HepG2 (cell line): Measurements from ENCODE around the gene OSBPL2. TPM values are rescaled to one million over a fixed set of nuclear protein-coding genes. Genes with fewer than 3 reads are reported as not detected.
A peak's percentile ranks its signal among the peaks of the same experiment; 100 is the strongest.

ENCODE experiments used
- ATAC-seq: fragments of 200-7000 bp; cut with Tn5 transposase; 3 replicates; pipeline ENCODE4 v1.9.1; 2020; ENCODE audit warnings: mild to moderate bottlenecking, moderate library complexity
- BruUV-seq: library from RNA; stranded (reverse); fragments of 400-500 nt; replicated peaks from 2 replicates; lab custom pipeline; 2021; lab: Mats Ljungman, UMichigan
- CTCF ChIA-PET: fragments of 300-600 bp; formaldehyde crosslinking; extraction: SDS; loops from one replicate; lab custom pipeline; 2021; ENCODE audit warnings: low total read pairs, inconsistent platforms, low intra/inter-chr PET ratio; lab: Yijun Ruan, JAX
- POLR2A ChIA-PET: fragments of 350-600 bp; sonication (Branson Sonifier 250); formaldehyde crosslinking; loops from one replicate; lab custom pipeline; 2020; ENCODE audit warnings: antibody characterized with exemption, inconsistent platforms; lab: Yijun Ruan, JAX
- DNase-seq: peaks from one replicate; pipeline ENCODE4 v3.0.0-alpha.2; 2015; ENCODE audit warnings: low spot score
- FAIRE-seq: peaks from 3 replicates; lab custom pipeline; 2011; peaks lifted over from hg19 to GRCh38; lab: Jason Lieb, UNC
- H2AFZ ChIP-seq: one replicate; pipeline ENCODE4 v1.6.1; 2011; ENCODE audit warnings: low read length, inconsistent platforms
- H3K27ac ChIP-seq: fragments of 300-600 bp; 3 replicates; pipeline ENCODE4 v1.8.0; 2011; ENCODE audit warnings: mixed run types, mild to moderate bottlenecking, mixed read lengths, low read length, inconsistent platforms; ENCODE audit not compliant: insufficient read depth; ENCODE audit errors: extremely low read length
- H3K27me3 ChIP-seq, 2 experiments: fragments of 200-600 bp in 1 of 2; 2 replicates in 1 of 2; 3 replicates in 1 of 2; pipeline versions ENCODE4 v1.6.0 to v1.8.0; 2011; ENCODE audit warnings: low read length in 2 of 2, mild to moderate bottlenecking in 2 of 2, moderate library complexity in 2 of 2, inconsistent platforms in 1 of 2; ENCODE audit not compliant: insufficient read depth in 2 of 2, control insufficient read depth in 1 of 2
- H3K36me3 ChIP-seq, 2 experiments: fragments of 200-600 bp in 1 of 2; replicated peaks in 1 of 2; 2 replicates in 1 of 2; 3 replicates in 1 of 2; pipeline versions ENCODE4 v1.5.1 to v1.8.0; 2011; ENCODE audit warnings: low read length in 2 of 2, inconsistent platforms in 1 of 2; ENCODE audit not compliant: insufficient read depth in 2 of 2, control insufficient read depth in 1 of 2
- H3K4me1 ChIP-seq: 2 replicates; pipeline ENCODE4 v1.5.1; 2012; ENCODE audit warnings: low read length, inconsistent platforms; ENCODE audit not compliant: insufficient read depth
- H3K4me2 ChIP-seq: 2 replicates; pipeline ENCODE4 v1.6.0; 2011; ENCODE audit warnings: low read depth, low read length, inconsistent platforms
- H3K4me3 ChIP-seq, 3 experiments: fragments of 200-600 bp in 1 of 3; sonication (generic), shearing (Covaris generic) in 1 of 3; replicated peaks in 1 of 3; 2 replicates each; pipeline ENCODE4 v1.5.1; 2011 to 2016; ENCODE audit warnings: low read length in 3 of 3, inconsistent platforms in 2 of 3, low read depth in 2 of 3, mild to moderate bottlenecking in 2 of 3, control low read depth in 1 of 3, mixed read lengths in 1 of 3; ENCODE audit not compliant: insufficient read depth in 1 of 3
- H3K79me2 ChIP-seq: one replicate; pipeline ENCODE4 v1.6.1; 2011; ENCODE audit warnings: low read length, inconsistent platforms; ENCODE audit not compliant: insufficient read depth
- H3K9ac ChIP-seq: 2 replicates; pipeline ENCODE4 v1.6.0; 2011; ENCODE audit warnings: mild to moderate bottlenecking, low read depth, low read length, inconsistent platforms; ENCODE audit not compliant: insufficient read depth
- H3K9me3 ChIP-seq: 2 replicates; pipeline ENCODE4 v1.5.1; 2012; ENCODE audit warnings: mild to moderate bottlenecking, low read length
- H4K20me1 ChIP-seq: 2 replicates; pipeline ENCODE4 v1.6.0; 2011; ENCODE audit warnings: inconsistent platforms, mild to moderate bottlenecking, low read length, moderate library complexity; ENCODE audit not compliant: insufficient read depth
- ETV6 ChIP-seq: sonication (generic); formaldehyde crosslinking; conservative IDR thresholded peaks from 2 replicates; pipeline ENCODE4 v1.4.0; 2020; ENCODE audit warnings: missing genetic modification reagents
- NFIB ChIP-seq: sonication (generic); formaldehyde crosslinking; IDR thresholded peaks from 2 replicates; pipeline ENCODE4 v1.9.0; 2021; ENCODE audit warnings: missing genetic modification reagents, mild to moderate bottlenecking, borderline replicate concordance
- RORA ChIP-seq: sonication (generic); formaldehyde crosslinking; IDR thresholded peaks from 2 replicates; pipeline ENCODE4 v1.5.0; 2020; ENCODE audit warnings: mild to moderate bottlenecking, missing genetic modification reagents, moderate library complexity
- ZFY ChIP-seq: sonication (generic); formaldehyde crosslinking; IDR thresholded peaks from 2 replicates; pipeline ENCODE4 v1.4.0; 2020; ENCODE audit warnings: missing genetic modification reagents
- WGBS: methylation state at CpG from one replicate; pipeline ENCODE4 v1.1.6; 2017; ENCODE audit warnings: low lambda C conversion rate; 5-methylcytosine and 5-hydroxymethylcytosine counted together
- in situ Hi-C: cut with HindIII; loops from 2 replicates; pipeline ENCODE4 v1.10.0; 2017; ENCODE audit warnings: low pct_unique_long_range_greater_than_20kb; ENCODE audit not compliant: extremely low pct_ligation_motif_present
- intact Hi-C: fragments of 100-400 bp; cut with micrococcal nuclease; formaldehyde crosslinking; loops from one replicate; pipeline ENCODE4 v1.10.0; 2022; ENCODE audit not compliant: unreplicated experiment
- polyA plus RNA-seq, 8 experiments: library from polyadenylated mRNA; depleted of rRNA in 3 of 8; stranded (reverse) in 7 of 8; unstranded in 1 of 8; fragments of >200 nt; fragmentation: Illumina TruSeq in 4 of 8; extraction: Trizol in 4 of 8; gene quantifications; 2 replicates each; pipeline versions ENCODE4 v1.2.1 to v1.2.3, GENCODE V29; 2011 to 2016; ENCODE audit warnings: low read depth in 4 of 8, missing spikeins in 1 of 8, mixed read lengths in 1 of 8; ENCODE audit not compliant: insufficient read depth in 1 of 8
- total RNA-seq, 5 experiments: library from RNA; depleted of rRNA; stranded (reverse); fragments of >200 nt; fragmentation: Illumina TruSeq; extraction: Trizol; gene quantifications; 2 replicates each; pipeline ENCODE4 v1.2.3, GENCODE V29; 2016; ENCODE audit warnings: low read depth in 1 of 5
- TF ChIP-seq, protein P1 (sequence below): sonication (generic); formaldehyde crosslinking; IDR thresholded peaks from 2 replicates; pipeline ENCODE4 v1.4.0; 2020; ENCODE audit warnings: missing genetic modification reagents, borderline replicate concordance

Gene OSBPL2
- total and polyA plus RNA-seq, 2 of the 13 experiments (the other 11 are each of a cell fraction or from before 2014, with no cell fraction given) = 18.5 to 37.4 TPM

- TF ChIP-seq, protein P1, sequence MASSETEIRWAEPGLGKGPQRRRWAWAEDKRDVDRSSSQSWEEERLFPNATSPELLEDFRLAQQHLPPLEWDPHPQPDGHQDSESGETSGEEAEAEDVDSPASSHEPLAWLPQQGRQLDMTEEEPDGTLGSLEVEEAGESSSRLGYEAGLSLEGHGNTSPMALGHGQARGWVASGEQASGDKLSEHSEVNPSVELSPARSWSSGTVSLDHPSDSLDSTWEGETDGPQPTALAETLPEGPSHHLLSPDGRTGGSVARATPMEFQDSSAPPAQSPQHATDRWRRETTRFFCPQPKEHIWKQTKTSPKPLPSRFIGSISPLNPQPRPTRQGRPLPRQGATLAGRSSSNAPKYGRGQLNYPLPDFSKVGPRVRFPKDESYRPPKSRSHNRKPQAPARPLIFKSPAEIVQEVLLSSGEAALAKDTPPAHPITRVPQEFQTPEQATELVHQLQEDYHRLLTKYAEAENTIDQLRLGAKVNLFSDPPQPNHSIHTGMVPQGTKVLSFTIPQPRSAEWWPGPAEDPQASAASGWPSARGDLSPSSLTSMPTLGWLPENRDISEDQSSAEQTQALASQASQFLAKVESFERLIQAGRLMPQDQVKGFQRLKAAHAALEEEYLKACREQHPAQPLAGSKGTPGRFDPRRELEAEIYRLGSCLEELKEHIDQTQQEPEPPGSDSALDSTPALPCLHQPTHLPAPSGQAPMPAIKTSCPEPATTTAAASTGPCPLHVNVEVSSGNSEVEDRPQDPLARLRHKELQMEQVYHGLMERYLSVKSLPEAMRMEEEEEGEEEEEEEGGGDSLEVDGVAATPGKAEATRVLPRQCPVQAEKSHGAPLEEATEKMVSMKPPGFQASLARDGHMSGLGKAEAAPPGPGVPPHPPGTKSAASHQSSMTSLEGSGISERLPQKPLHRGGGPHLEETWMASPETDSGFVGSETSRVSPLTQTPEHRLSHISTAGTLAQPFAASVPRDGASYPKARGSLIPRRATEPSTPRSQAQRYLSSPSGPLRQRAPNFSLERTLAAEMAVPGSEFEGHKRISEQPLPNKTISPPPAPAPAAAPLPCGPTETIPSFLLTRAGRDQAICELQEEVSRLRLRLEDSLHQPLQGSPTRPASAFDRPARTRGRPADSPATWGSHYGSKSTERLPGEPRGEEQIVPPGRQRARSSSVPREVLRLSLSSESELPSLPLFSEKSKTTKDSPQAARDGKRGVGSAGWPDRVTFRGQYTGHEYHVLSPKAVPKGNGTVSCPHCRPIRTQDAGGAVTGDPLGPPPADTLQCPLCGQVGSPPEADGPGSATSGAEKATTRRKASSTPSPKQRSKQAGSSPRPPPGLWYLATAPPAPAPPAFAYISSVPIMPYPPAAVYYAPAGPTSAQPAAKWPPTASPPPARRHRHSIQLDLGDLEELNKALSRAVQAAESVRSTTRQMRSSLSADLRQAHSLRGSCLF (CRISPR knock-in tag) = no peak
- TF ChIP-seq, all 625 proteins: peak for 0
Observed at GRCh38 chr20:62268228-62268900, 30.0 kb downstream of the OSBPL2 start (continued).

- Histone ChIP-seq H3K4me3 (no peak overlapping the region), H3K4me1 (0 out of 2 replicates have a peak, but pooled peaks cover 7% of the 10 kb centered on the region), H3K9me3 (no peaks in the 10 kb centered on the region), H3K27ac (peak overlapping the region; percentile 21), H3K79me2 (no peaks in the 10 kb centered on the region), H3K4me2 (no peak overlapping the region), H3K36me3 (peaks cover 49 to 67% of the 10 kb centered on the region in 2 experiments), H3K9ac (no peak overlapping the region), H4K20me1 (peaks cover 14% of the 10 kb centered on the region; the same call in 1 of the 2 replicates), H3K27me3 (no peaks in the 10 kb centered on the region), H2AFZ (no peak overlapping the region)
- peak; percentile 26 for ATAC-seq
- FAIRE-seq = no peak
- CTCF ChIA-PET = no interaction called here
- DNase-seq = no peak
- intact Hi-C loops = no loop called here
- in situ Hi-C loops = no loop called here
- BruUV-seq = no TSS peak
- 82% methylated on average over 14 of the region's 14 CpGs for WGBS
- TF ChIP-seq RORA (CRISPR knock-in tag) = no peak
- no peak for TF ChIP-seq NFIB (CRISPR knock-in tag)
- TF ChIP-seq ZFY (CRISPR knock-in tag) = 0 out of 2 replicates have a peak, but pooled peaks have one; percentile 23
- TF ChIP-seq ETV6 (CRISPR knock-in tag) = no peak
- POLR2A ChIA-PET = no interaction called here
Observed at GRCh38 chr20:62269378-62269777, 31.1 kb downstream of the OSBPL2 start.
